ENCODE data around the gene OSTF1.

DNA sequence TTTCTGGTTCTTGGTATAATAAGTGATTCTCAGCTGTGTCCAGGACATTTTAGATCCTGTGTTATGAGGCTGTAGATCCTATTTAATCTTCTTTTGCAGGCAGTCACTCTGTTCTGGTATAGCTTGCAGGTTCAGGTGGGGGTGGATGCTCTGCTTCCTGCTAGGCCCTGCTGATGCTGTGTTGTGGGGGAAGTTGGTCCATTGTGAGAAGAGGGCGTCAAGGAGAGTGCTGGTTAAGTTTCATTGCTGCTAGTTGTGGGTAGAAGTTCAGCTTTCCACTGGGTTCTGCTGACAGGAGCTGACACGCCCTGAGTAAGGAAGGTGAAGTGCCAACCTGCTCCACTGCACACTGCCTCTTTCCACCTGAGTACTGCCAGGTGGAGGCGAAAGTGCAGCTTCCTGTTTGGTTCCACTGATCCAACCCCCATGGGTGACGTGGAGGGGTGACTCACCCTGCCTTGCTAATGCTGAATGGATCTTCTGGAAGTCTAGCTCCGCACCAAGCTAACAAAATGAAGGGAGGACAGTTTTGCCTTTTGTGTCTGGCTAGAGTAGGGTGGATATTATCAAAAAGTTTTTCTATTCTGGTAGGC lies 16.7 kb upstream of the OSTF1 start:
- TF ChIP-seq MYC (IDR thresholded peaks at IDR 0.05; ENCODE audit: low read depth, low read length): no peak
- TF ChIP-seq, protein P1, sequence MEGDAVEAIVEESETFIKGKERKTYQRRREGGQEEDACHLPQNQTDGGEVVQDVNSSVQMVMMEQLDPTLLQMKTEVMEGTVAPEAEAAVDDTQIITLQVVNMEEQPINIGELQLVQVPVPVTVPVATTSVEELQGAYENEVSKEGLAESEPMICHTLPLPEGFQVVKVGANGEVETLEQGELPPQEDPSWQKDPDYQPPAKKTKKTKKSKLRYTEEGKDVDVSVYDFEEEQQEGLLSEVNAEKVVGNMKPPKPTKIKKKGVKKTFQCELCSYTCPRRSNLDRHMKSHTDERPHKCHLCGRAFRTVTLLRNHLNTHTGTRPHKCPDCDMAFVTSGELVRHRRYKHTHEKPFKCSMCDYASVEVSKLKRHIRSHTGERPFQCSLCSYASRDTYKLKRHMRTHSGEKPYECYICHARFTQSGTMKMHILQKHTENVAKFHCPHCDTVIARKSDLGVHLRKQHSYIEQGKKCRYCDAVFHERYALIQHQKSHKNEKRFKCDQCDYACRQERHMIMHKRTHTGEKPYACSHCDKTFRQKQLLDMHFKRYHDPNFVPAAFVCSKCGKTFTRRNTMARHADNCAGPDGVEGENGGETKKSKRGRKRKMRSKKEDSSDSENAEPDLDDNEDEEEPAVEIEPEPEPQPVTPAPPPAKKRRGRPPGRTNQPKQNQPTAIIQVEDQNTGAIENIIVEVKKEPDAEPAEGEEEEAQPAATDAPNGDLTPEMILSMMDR (IDR thresholded peaks at IDR 0.05; ENCODE audit: extremely low read depth in 1 of 2, insufficient read depth in 1 of 2, low read depth in 1 of 2, low read length in 2 of 2): no peak
- no peak for TF ChIP-seq POLR2A (IDR thresholded peaks at IDR 0.05; ENCODE audit: low read depth, low read length)
